Medulla oblongata (tissue), 1 donor: ENCODE data around the gene TTPAL.
"Not testable (repeated sequence)": the region's sequence is repeated elsewhere in the genome, so short reads cannot be mapped to it uniquely, and the experiment has no call there.

Source experiments
- DNase-seq: peaks from one replicate; pipeline ENCODE4 v3.0.0-alpha.2; 2015; ENCODE audit errors: extremely low spot score

Gene TTPAL

DNA sequence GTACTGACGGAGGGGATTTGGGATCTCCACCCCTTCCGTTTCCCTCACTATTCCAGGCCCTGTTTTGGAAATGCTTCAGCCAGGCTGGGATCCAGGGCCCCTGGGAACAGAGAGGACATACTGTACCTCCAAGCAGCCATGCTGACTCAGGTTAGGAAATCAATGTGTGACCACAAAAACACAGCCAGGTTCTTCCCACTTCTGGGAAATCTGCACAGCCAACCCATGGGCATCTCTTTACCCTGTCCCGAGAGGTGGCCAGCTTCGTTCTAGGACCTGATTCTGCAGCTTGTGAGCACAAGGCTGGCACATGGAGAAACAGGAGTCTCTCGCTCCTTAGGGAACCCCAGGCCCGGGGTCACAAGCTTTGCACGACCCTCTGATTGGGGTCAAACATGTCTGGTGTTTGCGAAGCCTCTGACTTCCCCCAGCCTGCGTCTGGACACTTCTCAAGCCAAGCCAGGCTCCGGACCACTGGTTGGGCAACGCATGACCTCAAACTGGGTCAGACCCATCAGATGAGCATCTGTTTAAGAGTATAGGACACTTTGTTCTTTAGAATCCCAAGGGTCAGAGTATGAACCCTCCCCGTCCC lies 8.3 kb upstream of the TTPAL start:
- DNase-seq, result no peak

- DNase-seq, result no peak
These were observed 7.5 kb upstream of the TTPAL start for GRCh38 chr20:44468044-44468782.

- DNase-seq, result no peak
These were observed 5.3 kb upstream of the TTPAL start for GRCh38 chr20:44470327-44470726.

GRCh38 chr20:44471481-44471882 lies 4.2 kb upstream of the TTPAL start:
- DNase-seq, result no peak

DNA sequence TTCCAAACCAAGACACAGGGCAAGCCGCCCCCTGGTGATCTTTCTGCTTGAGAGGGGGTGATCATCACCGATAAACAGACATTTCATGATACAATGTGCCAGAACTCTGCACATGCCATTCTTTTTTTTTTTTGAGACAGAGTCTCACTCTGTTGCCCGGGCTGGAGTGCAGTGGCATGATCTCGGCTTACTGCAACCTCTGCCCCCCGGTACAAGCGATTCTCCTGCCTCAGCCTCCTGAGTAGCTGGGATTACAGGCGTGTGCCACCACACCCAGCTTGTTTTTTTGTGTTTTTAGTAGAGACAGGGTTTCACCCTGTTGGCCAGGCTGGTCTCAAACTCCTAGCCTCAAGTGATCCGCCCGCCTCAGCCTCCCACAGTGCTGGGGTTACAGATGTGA lies 3.4 kb upstream of the TTPAL start:
- DNase-seq, result not testable (repeated sequence)

GRCh38 chr20:44475372-44475693 lies 341 bp upstream of the TTPAL start:
- DNase-seq, result no peak

- no peak for DNase-seq
These were observed 1.5 kb downstream of the TTPAL start for GRCh38 chr20:44477151-44477550.

DNA sequence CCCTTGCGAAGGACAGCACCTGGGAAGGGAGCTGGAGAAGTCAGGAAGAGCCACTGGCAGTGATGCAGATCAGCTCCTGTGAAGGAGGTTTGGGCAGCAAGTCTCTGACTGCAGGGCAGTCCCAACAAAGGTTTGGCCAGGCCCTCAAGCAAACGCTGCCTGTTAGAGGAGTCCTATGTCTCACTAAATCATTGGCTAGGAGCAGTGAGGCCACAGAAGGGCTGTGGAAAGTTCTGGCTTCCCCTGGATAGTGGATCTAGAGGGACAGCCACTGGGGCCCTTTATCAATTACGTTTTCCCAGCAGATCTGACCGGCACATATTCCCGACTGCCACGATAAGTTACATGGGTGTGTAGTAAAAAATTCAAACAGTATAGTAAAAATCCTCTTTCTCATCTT lies 2.5 kb downstream of the TTPAL start:
- no peak for DNase-seq

GRCh38 chr20:44479643-44480042 lies 4.0 kb downstream of the TTPAL start:
- DNase-seq, result no peak

GRCh38 chr20:44480097-44480496 lies 4.4 kb downstream of the TTPAL start:
- no peak for DNase-seq

GRCh38 chr20:44481719-44482416 lies 6.2 kb downstream of the TTPAL start:
- no peak for DNase-seq

- no peak for DNase-seq
These were observed 7.4 kb downstream of the TTPAL start for GRCh38 chr20:44483112-44483511.

GRCh38 chr20:44485078-44485829 lies 9.6 kb downstream of the TTPAL start:
- no peak for DNase-seq

- DNase-seq, result no peak
These were observed 10.1 kb downstream of the TTPAL start for GRCh38 chr20:44485830-44486198.

DNA sequence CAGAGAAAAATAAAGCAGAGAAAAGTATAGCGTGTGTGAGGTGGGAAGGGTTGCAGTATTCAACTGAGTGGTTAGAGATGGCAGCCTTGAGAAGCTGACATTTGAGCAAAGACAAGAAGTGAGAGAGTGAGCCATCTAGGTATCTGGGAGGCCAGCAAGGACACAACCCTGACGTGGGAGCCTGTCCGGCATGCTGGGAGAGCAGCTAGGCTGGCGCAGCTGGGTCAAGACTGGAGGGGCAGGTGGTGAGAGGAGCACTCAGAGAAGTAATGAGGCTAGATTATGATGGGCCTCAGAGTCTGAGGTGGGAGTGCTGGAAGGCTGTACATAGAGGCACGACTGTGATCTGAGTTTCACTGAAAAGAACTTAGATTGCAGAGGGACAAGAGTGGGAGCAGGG lies 12.9 kb downstream of the TTPAL start:
- DNase-seq, result no peak

GRCh38 chr20:44489223-44489622 lies 13.5 kb downstream of the TTPAL start:
- DNase-seq, result no peak

DNA sequence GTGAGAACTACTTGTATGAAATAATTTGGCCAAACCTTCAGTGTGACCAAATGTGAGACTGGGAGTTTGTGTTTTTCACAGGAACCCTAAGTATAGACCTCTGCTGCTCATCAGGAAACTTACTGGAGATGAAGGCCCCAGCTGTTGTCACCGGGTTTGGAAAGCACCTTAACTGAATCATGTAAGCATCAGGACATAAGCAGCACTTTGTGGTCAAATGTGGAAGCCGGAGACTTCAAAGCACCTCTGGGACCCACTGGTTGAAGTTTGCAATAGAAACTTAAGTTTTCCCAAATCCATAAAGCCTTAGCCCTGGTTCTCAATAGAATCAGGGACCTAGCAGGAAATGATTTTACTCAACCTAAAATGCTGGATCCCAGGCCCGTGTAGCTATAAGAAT lies 14.3 kb downstream of the TTPAL start:
- no peak for DNase-seq

- no peak for DNase-seq
These were observed 16.1 kb downstream of the TTPAL start for GRCh38 chr20:44491635-44492395.

GRCh38 chr20:44494266-44494665 lies 18.6 kb downstream of the TTPAL start:
- no peak for DNase-seq

DNA sequence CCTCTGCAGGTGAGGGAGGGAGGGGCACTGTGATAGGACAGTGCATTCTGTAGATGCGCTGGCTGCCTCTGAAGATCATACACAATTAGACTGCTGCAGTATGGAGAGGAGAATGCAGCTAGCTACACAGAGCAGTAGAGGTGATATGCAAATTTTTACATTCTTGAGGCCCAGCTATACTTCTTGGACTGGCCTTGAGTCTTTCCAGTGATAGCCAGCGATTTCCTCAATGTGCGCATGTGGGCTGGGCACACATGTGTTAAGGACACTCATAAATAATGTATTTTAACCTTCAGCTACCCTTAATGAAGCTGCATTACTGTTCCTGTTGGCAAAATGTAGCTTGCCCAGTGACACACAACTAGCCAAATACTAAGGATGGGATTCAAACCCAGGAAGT lies 19.0 kb downstream of the TTPAL start:
- no peak for DNase-seq

- no peak for DNase-seq
These were observed 19.6 kb downstream of the TTPAL start for GRCh38 chr20:44495257-44495656.
